BJ (cell line): Measurements from ENCODE around the gene RTN4RL1. TPM values are rescaled to one million over a fixed set of nuclear protein-coding genes. Genes with fewer than 3 reads are reported as not detected.

Source experiments
- CTCF ChIA-PET: fragments of 350-600 bp; formaldehyde crosslinking; extraction: SDS; loops from one replicate; lab custom pipeline; 2021; ENCODE audit warnings: antibody characterized with exemption, inconsistent platforms; lab: Yijun Ruan, JAX
- POLR2A ChIA-PET: fragments of 300-600 bp; sonication (Branson Sonifier 250); formaldehyde crosslinking; extraction: SDS; loops from one replicate; lab custom pipeline; 2021; ENCODE audit warnings: antibody characterized with exemption; lab: Charles Lee
- DNase-seq: peaks from one replicate; pipeline ENCODE4 v3.0.0-alpha.2; 2011; ENCODE audit warnings: low read depth
- H3K27me3 ChIP-seq: 2 replicates; pipeline ENCODE4 v1.6.0; 2011; ENCODE audit warnings: low read length; ENCODE audit not compliant: control insufficient read depth, insufficient read depth
- H3K36me3 ChIP-seq: 2 replicates; pipeline ENCODE4 v1.5.1; 2011; ENCODE audit warnings: low read length; ENCODE audit not compliant: control insufficient read depth, insufficient read depth
- H3K4me3 ChIP-seq: 2 replicates; pipeline ENCODE4 v1.5.1; 2011; ENCODE audit warnings: low read depth, mild to moderate bottlenecking, control low read depth, low read length
- polyA plus RNA-seq: library from polyadenylated mRNA; depleted of rRNA; stranded (reverse); fragments of >200 nt; gene quantifications from 2 replicates; pipeline ENCODE4 v1.2.3, GENCODE V29; 2011
- TF ChIP-seq, protein P1 (sequence below): IDR thresholded peaks from 2 replicates; pipeline ENCODE4 v1.5.1; 2011; ENCODE audit warnings: low read depth, mild to moderate bottlenecking, control low read depth, inconsistent platforms, low read length, moderate library complexity; ENCODE audit not compliant: insufficient read depth

The RTN4RL1 gene
- polyA plus RNA-seq, 1 experiment = 0.32 TPM

DNA sequence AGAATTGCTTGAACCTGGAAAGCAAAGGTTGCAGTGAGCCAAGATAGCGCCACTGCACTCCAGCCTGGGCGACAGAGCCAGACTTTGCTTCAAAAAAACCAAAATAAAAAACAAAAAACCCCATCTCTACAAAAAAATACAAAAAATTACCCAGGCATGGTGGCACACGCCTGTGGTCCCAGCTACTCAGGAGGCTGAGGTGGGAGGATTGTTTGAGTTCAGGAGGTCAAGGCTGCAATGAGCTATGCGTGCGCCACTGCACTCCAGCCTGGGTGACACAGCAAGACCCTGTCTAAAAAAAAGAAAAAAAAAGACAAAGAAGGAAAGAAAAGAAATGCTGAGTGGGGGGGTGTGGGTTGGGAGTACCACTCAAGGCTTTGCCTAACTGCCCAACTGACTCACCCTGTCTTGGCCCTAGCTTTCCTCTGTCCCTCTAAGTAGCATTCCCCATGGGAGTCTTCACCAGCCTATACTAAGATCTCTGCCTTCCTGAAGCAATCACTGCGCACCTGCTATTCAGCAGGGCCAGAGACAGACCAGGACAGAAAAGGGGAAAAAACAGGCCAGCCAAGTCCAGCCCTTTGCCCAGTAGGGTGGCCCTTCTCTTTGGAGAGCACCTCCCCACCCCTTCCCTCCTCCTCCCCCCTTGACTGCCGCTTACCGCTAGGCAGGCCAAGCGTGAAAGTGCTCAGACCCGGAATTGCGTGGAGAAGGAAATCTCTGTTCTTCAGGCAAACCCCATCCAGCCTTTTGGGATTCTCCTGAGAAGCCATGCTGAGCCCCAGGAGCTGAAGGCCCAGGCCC lies 45.8 kb downstream of the RTN4RL1 start:
- TF ChIP-seq, protein P1, sequence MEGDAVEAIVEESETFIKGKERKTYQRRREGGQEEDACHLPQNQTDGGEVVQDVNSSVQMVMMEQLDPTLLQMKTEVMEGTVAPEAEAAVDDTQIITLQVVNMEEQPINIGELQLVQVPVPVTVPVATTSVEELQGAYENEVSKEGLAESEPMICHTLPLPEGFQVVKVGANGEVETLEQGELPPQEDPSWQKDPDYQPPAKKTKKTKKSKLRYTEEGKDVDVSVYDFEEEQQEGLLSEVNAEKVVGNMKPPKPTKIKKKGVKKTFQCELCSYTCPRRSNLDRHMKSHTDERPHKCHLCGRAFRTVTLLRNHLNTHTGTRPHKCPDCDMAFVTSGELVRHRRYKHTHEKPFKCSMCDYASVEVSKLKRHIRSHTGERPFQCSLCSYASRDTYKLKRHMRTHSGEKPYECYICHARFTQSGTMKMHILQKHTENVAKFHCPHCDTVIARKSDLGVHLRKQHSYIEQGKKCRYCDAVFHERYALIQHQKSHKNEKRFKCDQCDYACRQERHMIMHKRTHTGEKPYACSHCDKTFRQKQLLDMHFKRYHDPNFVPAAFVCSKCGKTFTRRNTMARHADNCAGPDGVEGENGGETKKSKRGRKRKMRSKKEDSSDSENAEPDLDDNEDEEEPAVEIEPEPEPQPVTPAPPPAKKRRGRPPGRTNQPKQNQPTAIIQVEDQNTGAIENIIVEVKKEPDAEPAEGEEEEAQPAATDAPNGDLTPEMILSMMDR = no peak
- ChIA-PET POLR2A (no interaction called here), CTCF (no interaction called here)
- H3K36me3 ChIP-seq = no peaks in the 10 kb centered on the region
- H3K27me3 ChIP-seq = peaks cover 13% of the 10 kb centered on the region
- no peak for DNase-seq
- H3K4me3 ChIP-seq = no peak overlapping the region

DNA sequence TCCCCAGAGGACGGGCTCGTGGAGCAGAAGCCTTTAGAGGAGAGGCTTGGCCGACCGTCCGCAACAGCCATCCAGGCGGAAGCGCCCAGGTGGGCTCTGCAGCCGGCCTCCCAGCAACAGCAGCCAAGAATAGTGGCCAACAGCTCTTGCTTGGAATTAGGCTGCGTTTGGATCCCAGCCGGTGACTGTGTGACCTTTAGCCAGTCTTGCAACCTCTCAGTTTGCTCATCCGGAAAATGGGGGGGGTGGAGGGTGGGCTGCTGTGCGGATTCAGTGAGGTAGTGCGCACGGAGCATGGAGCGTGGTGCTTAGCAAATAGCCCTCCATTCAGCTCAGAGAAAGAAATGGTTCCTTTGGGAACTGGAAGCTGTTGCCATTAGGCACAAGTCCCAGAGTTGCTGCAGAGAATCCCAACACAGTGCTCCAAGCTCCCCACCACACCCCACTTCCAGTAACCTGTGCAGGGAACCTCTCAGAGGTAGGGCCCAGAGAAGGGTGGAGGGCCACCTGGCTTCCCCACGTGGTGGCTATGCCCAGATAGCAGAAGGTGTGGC lies 46.7 kb downstream of the RTN4RL1 start:
- ChIA-PET CTCF (no interaction called here), POLR2A (no interaction called here)
- peaks cover 13% of the 10 kb centered on the region for H3K27me3 ChIP-seq
- no peak overlapping the region for H3K4me3 ChIP-seq
- TF ChIP-seq, protein P1 = no peak
- H3K36me3 ChIP-seq = no peaks in the 10 kb centered on the region
- DNase-seq = no peak

DNA sequence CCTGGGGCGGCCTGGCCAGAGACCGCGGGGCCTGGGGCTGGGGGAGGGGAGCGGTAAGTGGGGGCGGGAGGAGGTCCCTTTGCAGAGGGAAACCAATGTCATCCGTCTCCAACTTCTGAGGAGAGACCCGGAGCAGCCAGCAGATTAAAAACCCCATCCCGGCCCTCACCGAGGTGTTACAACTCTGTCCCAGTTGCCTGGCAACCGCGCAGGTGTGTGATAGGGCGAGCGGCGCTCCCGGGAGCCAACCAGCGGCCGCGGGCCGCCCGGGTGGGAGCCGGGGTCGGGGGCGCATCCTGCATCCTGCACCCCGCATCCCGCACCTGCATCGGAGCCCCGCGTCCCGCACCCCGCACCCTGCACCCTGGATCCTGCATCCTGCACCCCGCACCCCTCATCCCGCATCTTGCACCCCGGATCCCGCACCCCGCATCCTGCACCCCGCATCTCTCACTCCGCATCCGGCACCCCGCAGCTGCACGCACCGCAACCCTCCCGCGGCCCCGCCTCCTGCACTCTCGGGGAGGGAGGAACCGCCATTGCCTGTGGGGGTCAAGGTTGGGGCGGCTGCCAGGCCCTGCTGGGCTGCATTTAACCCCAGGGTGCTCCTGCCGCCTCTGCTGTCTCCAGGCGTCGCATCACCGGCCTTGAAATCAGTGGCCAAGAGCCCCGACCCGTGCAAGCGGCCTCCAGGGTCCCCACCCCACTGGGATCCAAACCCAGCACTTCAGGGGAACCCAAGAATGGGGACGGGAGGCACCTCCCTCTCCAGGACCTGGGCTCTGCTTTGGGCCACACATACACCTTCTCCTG lies 47.3 kb downstream of the RTN4RL1 start:
- ChIA-PET CTCF (no interaction called here), POLR2A (no interaction called here)
- TF ChIP-seq, protein P1 = no peak

DNA sequence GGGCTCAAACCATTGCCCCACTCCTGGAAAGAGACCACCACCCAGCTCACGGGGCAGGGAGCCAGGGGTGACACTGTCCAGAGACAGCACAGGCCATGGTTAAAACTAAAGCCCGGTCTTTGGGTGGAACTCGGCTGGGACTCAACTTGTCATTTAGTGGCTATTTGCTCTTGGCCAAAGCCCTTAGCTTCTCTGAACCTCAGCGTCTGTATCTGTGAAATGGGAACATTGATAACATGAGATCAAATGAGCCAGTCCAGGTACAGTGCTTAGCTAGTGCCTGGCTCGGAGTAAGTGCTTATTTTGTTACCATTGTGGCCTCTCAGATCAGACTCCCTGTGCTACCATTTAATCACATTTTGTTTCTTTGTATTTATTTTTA lies 48.5 kb downstream of the RTN4RL1 start:
- no peak for DNase-seq
- Histone ChIP-seq H3K36me3 (no peaks in the 10 kb centered on the region), H3K27me3 (peaks cover 16% of the 10 kb centered on the region), H3K4me3 (no peak overlapping the region)
- ChIA-PET CTCF (no interaction called here), POLR2A (no interaction called here)
- TF ChIP-seq, protein P1 = no peak

More for the DNA sequence above, 47.3 kb downstream of the RTN4RL1 start:
- peaks cover 13% of the 10 kb centered on the region for H3K27me3 ChIP-seq
- H3K36me3 ChIP-seq = no peaks in the 10 kb centered on the region
- DNase-seq = no peak
- H3K4me3 ChIP-seq = no peak overlapping the region
